GM21619 (cell line): ENCODE data around the gene CLEC19A.

Source experiments
- ATAC-seq: cut with Tn5 transposase; IDR thresholded peaks from one replicate; pipeline ENCODE4 v1.9.1; 2021; ENCODE audit not compliant: unreplicated experiment

The CLEC19A gene

GRCh38 chr16:19284207-19284606 is 1.3 kb upstream of the CLEC19A start:
- ATAC-seq = no peak

GRCh38 chr16:19286827-19287226 is 1.3 kb downstream of the CLEC19A start:
- no peak for ATAC-seq

- no peak for ATAC-seq
These were observed 1.7 kb downstream of the CLEC19A start for GRCh38 chr16:19287241-19287640.

DNA sequence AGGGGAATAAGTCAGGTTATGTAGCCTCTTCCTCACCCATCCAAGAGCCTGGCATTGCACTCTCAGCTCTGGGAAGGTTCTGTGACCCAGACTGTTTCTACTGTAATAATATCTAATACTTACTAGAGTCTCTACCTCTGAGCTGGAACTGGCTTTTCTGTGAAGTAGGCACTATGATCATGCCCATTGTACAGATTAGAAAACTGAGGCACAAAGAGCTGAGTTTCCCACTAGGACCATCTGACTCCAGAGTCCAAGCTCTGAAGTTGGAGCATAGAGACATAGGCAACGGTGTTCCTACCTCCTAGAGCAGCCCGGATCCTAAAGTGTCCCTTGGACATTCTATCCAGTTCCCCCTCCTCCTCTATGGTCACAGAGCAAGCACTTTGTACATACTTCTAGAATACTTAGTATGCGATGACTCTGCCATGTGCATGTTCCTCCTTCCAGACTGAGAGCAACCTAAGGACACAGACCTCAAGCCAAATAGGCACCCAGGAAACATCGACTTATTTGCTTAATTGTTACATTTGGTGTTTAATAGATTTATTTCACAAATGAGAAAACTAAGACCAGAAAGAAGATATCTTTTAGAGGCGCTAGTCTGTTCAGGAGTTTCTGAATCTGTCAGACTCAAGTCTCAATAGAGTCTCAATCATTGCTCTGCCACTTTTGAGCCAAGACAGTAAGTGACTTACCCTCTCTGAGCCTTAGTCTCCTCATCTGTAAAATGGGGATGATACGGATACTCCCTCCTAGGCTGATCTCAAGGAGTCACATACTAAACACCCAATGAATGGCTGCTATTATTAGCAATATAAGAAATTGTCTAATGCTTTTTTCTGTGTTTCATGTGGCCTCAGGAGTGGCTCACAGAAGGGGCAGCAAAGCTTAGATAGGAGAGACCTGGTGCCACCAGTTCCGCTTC is 3.6 kb downstream of the CLEC19A start:
- no peak for ATAC-seq

DNA sequence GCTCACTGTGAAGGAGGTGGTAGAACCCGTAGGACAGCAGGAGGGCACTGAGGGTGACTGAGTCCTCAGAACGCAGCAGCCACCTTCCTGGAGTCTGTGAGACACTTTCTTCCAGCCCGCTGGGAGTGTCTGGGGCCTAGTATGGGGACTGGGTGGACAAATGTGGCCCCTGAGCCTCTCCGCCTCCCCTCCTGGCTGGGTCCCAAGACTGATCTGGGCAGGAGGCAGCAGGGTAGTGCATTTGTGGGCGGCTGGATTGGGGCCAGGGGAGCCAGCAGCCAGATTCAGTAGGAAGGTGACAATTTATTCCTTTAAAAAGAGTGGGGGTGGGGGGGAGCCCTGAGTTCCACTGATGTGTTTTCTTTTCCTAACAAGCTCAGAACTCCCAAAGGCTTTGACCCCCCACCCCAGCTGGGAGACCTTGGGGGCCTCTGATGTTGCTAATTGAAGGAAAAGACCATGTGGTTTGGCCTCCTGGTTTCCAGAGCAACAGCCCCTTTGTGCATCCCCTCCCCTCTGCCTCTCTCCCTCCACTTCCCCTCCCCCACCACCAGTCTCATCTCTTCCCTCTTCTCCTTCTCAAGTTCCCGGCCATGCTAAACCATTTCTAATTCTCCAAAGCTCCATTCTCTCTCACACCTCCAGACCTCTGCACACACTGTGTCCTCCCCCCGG is 4.4 kb downstream of the CLEC19A start:
- no peak for ATAC-seq

DNA sequence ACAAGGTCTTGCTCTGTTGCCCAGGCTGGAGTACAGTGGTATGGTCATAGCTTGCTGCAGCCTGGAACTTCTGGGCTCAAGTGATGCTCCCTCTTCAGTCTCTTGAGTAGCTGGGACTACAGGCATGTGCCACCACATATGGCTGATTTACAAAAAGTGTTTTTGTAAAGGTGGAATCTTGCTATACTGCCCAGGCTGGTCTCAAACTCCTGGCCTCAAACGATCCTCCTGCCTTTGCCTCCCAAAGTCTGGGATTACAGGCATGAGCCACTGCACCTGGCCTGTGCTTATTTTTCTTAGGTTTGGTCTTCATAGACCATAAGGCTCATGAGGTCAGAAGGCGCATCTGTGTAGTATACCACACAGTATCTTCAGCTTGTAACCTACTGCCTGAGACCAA is 5.3 kb downstream of the CLEC19A start:
- no peak for ATAC-seq

DNA sequence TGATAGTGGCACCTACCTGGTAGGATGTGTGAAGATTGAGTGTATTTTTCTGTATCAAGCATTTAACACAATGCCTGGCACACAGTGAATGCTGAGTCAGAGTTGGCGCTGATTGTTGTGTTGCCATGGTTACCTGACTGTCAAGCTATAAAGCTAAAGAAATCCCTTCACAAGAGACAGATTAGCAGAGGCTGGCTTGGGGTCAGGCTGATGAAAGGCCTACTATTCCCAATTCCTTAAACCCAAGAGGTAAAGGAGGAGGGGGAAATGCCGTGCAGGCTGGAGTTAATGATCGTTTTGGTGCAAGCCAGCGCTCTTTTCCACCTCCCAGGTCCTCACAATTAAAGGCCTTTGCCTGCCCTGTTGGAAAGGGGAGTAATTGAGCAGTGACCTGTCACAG is 5.9 kb downstream of the CLEC19A start:
- ATAC-seq = no peak

DNA sequence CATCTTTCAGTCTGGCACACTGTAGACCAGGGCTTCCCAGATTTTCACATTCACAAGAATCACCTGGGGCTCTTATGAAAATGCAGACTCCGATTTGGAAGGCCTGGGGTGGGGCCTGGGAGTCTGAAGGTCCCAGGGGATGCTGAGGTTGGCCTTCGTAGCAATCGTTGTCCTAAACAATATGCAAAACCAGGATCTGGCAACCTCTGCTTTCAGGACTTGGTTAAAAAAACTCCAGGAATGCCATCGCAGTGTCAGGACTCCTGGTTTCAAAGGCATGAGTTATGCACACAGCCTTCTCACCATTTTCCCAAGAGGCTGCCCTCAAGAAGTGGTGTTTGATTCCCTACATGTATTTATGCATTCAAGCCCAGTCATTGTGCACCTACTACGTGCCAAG is 6.7 kb downstream of the CLEC19A start:
- ATAC-seq = no peak

DNA sequence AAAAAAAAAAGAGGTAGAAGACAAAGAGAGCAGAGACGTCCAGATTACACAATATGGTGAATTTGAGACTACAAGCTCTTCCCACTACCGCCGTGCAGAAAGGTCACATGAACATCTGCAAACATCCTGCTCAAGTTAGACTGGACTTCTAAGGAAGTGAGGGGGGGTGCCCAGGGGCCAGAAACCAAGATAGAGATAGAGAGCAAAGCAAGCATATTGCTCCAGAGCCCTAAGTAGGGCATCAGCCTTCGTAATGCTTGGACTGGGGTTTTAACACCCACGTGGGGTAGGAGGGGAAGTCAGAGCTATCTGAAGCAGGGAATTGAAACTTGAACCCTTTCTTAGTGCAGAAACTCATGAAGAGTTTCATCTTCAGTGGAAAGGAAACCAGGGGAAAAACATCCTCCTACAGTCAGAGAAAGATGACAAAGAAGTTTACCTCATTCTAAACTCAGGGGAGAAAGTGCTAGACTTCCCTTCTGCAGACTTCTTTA is 8.7 kb downstream of the CLEC19A start:
- peak; percentile 89 for ATAC-seq

- ATAC-seq = no peak
These were observed 9.9 kb downstream of the CLEC19A start for GRCh38 chr16:19295393-19295792.

DNA sequence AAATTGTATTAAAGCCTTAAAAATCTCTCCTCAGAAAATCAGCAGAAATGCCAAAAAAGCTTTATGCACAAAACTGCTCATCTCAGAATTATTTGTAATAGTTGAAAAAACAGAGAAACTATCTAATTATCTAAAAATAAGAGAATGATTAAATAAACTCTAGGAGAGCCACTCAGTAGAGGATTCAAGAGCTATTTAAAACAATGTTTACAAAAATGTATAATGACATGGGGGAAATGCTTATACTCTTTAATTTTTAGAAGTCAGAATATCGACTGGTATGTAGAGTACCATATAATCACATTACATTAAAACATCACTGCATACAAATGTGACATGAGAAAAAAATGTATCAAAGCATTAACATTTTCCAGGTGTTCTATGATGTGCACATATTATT is 11.9 kb downstream of the CLEC19A start:
- ATAC-seq = no peak

DNA sequence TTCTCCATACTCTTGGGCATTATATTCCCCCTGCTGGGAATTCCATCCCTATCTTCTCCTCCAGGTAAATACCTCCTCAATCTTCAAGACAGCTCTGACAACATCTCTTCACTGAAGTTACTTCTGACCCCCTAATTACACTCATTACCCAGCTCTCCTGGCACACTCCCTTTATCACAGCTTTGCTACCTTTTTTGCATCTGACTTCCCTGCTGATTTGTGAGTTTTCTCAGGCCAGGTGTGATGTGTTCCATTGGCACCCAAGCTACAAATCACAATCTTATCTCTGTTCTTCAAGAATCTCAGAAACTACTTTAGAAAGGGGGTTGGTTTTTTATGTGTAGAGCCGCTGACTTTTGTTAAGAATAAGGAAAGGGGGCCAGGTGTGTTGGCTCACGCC is 14.0 kb downstream of the CLEC19A start:
- ATAC-seq = no peak

GRCh38 chr16:19301931-19302330 is 16.4 kb downstream of the CLEC19A start:
- ATAC-seq = no peak

- no peak for ATAC-seq
These were observed 19.2 kb downstream of the CLEC19A start for GRCh38 chr16:19304750-19305149.

GRCh38 chr16:19305443-19305842 is 19.9 kb downstream of the CLEC19A start:
- ATAC-seq = no peak

DNA sequence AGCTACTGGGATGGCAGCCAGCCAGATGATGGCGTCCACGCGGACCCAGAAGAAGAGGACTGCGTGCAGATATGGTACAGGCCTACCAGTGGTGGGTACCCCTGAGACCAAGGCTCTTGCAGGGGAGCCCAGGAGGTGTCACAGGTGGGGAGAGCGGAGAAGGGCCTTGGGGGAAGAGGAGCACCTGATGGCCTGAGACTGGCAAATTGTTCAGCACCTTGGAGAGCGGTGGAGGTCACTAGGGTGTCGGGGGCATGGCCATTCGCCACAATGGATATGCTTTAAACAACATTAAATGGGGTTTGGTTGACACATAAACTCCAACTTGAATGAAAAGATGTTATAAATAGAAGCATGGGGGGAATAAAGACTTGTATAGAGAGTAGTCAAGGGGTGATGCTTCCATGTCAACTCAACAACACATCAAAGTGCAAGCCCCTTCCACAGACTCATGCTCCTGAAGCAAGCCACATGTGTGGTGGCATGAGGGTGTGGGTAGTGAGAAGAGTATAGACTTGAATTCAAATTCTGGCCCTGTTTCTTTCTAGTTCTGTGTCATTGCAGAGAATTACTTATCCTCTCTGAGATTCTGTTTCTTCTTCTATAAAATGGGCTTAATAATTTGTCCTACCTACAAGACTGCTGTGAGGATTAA is 22.2 kb downstream of the CLEC19A start:
- no peak for ATAC-seq

- no peak for ATAC-seq
These were observed 22.9 kb downstream of the CLEC19A start for GRCh38 chr16:19308392-19308791.

- no peak for ATAC-seq
These were observed 23.6 kb downstream of the CLEC19A start for GRCh38 chr16:19309178-19309577.

- ATAC-seq = no peak
These were observed 29.3 kb downstream of the CLEC19A start for GRCh38 chr16:19314718-19315425.

GRCh38 chr16:19315889-19316433 is 30.4 kb downstream of the CLEC19A start:
- no peak for ATAC-seq

GRCh38 chr16:19316846-19317245 is 31.3 kb downstream of the CLEC19A start:
- ATAC-seq = no peak
